HCT116 (cell line): ENCODE results near the gene DNM3.

Source experiments
- EZH2 ChIP-seq: fragments of 200-600 bp; sonication (generic); IDR thresholded peaks from 2 replicates; pipeline ENCODE4 v1.6.1; 2017; ENCODE audit warnings: antibody characterized with exemption, mixed run types
- JUND ChIP-seq: IDR thresholded peaks from 2 replicates; pipeline ENCODE4 v1.6.1; 2012
- TF ChIP-seq, protein P1 (sequence below), 3 experiments: fragments of 200-600 bp in 1 of 3; sonication (generic) in 1 of 3; IDR thresholded peaks in 2 of 3; conservative IDR thresholded peaks in 1 of 3; 2 replicates each; pipeline ENCODE4 v1.5.1; 2012 to 2017; ENCODE audit warnings: low read depth in 2 of 3, low read length in 2 of 3, antibody characterized with exemption in 1 of 3, borderline replicate concordance in 1 of 3, control low read depth in 1 of 3, mild to moderate bottlenecking in 1 of 3, mixed read lengths in 1 of 3, mixed run types in 1 of 3, moderate library complexity in 1 of 3; ENCODE audit not compliant: insufficient read depth in 1 of 3

DNA sequence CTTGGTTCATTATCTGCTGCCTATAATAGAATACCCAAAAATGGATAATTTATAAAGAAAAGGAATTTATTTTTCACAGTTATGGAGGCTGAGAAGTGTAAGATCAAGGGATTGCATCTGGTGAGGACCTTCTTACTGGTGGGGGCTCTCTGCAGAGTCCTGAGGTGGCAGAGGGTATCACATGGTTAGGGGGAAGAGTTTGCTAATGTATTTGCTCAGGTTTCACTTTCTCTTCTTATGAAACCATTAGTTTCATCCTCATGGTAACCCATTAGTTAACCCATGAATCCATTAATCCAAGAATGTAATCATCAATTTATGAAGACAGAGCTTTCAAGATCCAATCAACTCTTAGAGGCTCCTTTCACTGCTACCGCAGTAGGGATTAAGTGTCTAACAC, 120.6 kb downstream of the DNM3 start:
- TF ChIP-seq, protein P1, sequence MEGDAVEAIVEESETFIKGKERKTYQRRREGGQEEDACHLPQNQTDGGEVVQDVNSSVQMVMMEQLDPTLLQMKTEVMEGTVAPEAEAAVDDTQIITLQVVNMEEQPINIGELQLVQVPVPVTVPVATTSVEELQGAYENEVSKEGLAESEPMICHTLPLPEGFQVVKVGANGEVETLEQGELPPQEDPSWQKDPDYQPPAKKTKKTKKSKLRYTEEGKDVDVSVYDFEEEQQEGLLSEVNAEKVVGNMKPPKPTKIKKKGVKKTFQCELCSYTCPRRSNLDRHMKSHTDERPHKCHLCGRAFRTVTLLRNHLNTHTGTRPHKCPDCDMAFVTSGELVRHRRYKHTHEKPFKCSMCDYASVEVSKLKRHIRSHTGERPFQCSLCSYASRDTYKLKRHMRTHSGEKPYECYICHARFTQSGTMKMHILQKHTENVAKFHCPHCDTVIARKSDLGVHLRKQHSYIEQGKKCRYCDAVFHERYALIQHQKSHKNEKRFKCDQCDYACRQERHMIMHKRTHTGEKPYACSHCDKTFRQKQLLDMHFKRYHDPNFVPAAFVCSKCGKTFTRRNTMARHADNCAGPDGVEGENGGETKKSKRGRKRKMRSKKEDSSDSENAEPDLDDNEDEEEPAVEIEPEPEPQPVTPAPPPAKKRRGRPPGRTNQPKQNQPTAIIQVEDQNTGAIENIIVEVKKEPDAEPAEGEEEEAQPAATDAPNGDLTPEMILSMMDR (IDR thresholded peaks at IDR 0.05 in 2 of 3, conservative IDR thresholded peaks at IDR 0.05 in 1 of 3; ENCODE audit: borderline replicate concordance in 1 of 3, insufficient read depth in 1 of 3, low read depth in 2 of 3, low read length in 2 of 3): no peak
- no peak for TF ChIP-seq EZH2
- TF ChIP-seq JUND: no peak
